Fibroblast of lung (primary cell): ENCODE data around the gene CALU. TPM values are rescaled to one million over a fixed set of nuclear protein-coding genes. Genes with fewer than 3 reads are reported as not detected.

Source experiments
- DNase-seq, 2 donors: peaks; one replicate each; pipeline versions ENCODE4 v3.0.0 to v3.0.0-alpha.2; 2010; ENCODE audit warnings: low read depth in 2 of 2
- H2AFZ ChIP-seq: 2 replicates; pipeline ENCODE4 v1.5.1; 2012; ENCODE audit warnings: low read length, control low read depth, inconsistent platforms
- H3K27ac ChIP-seq: 2 replicates; pipeline ENCODE4 v1.5.1; 2011; ENCODE audit warnings: low read length, control low read depth; ENCODE audit not compliant: insufficient read depth
- H3K27me3 ChIP-seq: 2 replicates; pipeline ENCODE4 v1.5.1; 2011; ENCODE audit warnings: mild to moderate bottlenecking, low read length; ENCODE audit not compliant: control insufficient read depth, insufficient read depth
- H3K36me3 ChIP-seq: 2 replicates; pipeline ENCODE4 v1.5.1; 2011; ENCODE audit warnings: low read length; ENCODE audit not compliant: control insufficient read depth, insufficient read depth
- H3K4me1 ChIP-seq: 2 replicates; pipeline ENCODE4 v1.5.1; 2011; ENCODE audit warnings: low read length; ENCODE audit not compliant: control insufficient read depth, insufficient read depth; ENCODE audit errors: extremely low read depth
- H3K4me2 ChIP-seq: 2 replicates; pipeline ENCODE4 v1.5.1; 2011; ENCODE audit warnings: low read length, control low read depth; ENCODE audit not compliant: insufficient read depth; ENCODE audit errors: extremely low read depth
- H3K4me3 ChIP-seq, 4 experiments: fragments of 200-600 bp in 1 of 4; sonication (generic) in 1 of 4; replicated peaks in 1 of 4; 2 replicates each; pipeline ENCODE4 v1.5.1; 2011 to 2016; ENCODE audit warnings: low read length in 4 of 4, low read depth in 3 of 4, mild to moderate bottlenecking in 3 of 4, control low read depth in 2 of 4, inconsistent platforms in 1 of 4, mixed read lengths in 1 of 4; ENCODE audit not compliant: insufficient read depth in 1 of 4; ENCODE audit errors: control extremely low read depth in 1 of 4
- H3K79me2 ChIP-seq: 2 replicates; pipeline ENCODE4 v1.5.1; 2012; ENCODE audit warnings: mild to moderate bottlenecking, low read length, inconsistent platforms; ENCODE audit not compliant: control insufficient read depth, insufficient read depth
- H3K9ac ChIP-seq: 2 replicates; pipeline ENCODE4 v1.5.1; 2011; ENCODE audit warnings: mild to moderate bottlenecking, low read length, control low read depth; ENCODE audit not compliant: insufficient read depth
- H3K9me3 ChIP-seq: 2 replicates; pipeline ENCODE4 v1.5.1; 2012; ENCODE audit warnings: low read depth, low read length; ENCODE audit not compliant: control insufficient read depth, insufficient read depth
- H4K20me1 ChIP-seq: 2 replicates; pipeline ENCODE4 v1.5.1; 2011; ENCODE audit warnings: low read length; ENCODE audit not compliant: control insufficient read depth, insufficient read depth; ENCODE audit errors: extremely low read depth
- EZH2 ChIP-seq: IDR thresholded peaks from 2 replicates; pipeline ENCODE4 v1.5.1; 2012; ENCODE audit warnings: low read length, control low read depth, mild to moderate bottlenecking; ENCODE audit errors: missing control alignments
- polyA plus RNA-seq, 2 donors: library from polyadenylated mRNA; depleted of rRNA in 1 of 2; stranded (reverse) in 1 of 2; unstranded in 1 of 2; fragments of >200 nt; gene quantifications; 2 replicates each; pipeline ENCODE4 v1.2.1, GENCODE V29; 2011 to 2012; ENCODE audit warnings: missing spikeins in 1 of 2
- total RNA-seq: library from RNA; depleted of rRNA; stranded (reverse); fragments of >200 nt; gene quantifications from 2 replicates; pipeline ENCODE4 v1.2.1, GENCODE V29; 2014
- TF ChIP-seq, protein P1 (sequence below), 2 donors: IDR thresholded peaks in 1 of 2; conservative IDR thresholded peaks in 1 of 2; 1 replicate in 1 of 2; 2 replicates in 1 of 2; pipeline ENCODE4 v1.5.1; 2011 to 2012; ENCODE audit warnings: low read length in 2 of 2, control low read depth in 1 of 2, inconsistent platforms in 1 of 2, low read depth in 1 of 2, mild to moderate bottlenecking in 1 of 2

Gene CALU
- total and polyA plus RNA-seq, 2 donors (not counting 1 experiment from before 2014, with no cell fraction given): 636 to 1,372 TPM

DNA sequence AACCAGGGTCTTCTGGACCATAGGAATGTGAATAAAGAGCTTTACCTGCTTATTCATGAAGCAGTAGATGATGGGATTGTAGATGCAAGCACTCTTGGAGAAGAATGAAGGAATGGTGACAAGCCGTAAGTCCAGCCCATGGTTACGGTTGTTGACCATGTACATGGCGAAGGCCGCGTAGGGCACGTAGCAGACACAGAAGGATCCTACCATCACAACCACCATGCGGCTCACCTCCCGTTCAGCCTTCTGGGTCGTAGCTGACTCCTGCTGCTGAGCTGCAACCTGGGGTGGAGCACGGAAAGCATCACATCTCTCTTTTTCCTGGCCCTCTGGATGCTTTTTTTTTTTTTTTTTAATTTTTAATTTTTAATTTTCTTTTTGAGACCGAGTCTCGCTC, 34.4 kb downstream of the CALU start:
- Histone ChIP-seq H3K4me1 (no peaks in the 10 kb centered on the region), H2AFZ (no peak overlapping the region), H3K4me3 (no peak overlapping the region), H3K36me3 (peaks cover 14% of the 10 kb centered on the region), H4K20me1 (no peaks in the 10 kb centered on the region), H3K27ac (no peak overlapping the region), H3K79me2 (no peaks in the 10 kb centered on the region), H3K4me2 (no peak overlapping the region), H3K9ac (no peak overlapping the region), H3K9me3 (no peaks in the 10 kb centered on the region), H3K27me3 (no peaks in the 10 kb centered on the region)
- no peak for DNase-seq
- no peak for TF ChIP-seq EZH2
- TF ChIP-seq, protein P1, sequence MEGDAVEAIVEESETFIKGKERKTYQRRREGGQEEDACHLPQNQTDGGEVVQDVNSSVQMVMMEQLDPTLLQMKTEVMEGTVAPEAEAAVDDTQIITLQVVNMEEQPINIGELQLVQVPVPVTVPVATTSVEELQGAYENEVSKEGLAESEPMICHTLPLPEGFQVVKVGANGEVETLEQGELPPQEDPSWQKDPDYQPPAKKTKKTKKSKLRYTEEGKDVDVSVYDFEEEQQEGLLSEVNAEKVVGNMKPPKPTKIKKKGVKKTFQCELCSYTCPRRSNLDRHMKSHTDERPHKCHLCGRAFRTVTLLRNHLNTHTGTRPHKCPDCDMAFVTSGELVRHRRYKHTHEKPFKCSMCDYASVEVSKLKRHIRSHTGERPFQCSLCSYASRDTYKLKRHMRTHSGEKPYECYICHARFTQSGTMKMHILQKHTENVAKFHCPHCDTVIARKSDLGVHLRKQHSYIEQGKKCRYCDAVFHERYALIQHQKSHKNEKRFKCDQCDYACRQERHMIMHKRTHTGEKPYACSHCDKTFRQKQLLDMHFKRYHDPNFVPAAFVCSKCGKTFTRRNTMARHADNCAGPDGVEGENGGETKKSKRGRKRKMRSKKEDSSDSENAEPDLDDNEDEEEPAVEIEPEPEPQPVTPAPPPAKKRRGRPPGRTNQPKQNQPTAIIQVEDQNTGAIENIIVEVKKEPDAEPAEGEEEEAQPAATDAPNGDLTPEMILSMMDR (conservative IDR thresholded peaks at IDR 0.05 in 1 of 2, IDR thresholded peaks at IDR 0.05 in 1 of 2; ENCODE audit: low read depth in 1 of 2, low read length in 2 of 2): no peak

DNA sequence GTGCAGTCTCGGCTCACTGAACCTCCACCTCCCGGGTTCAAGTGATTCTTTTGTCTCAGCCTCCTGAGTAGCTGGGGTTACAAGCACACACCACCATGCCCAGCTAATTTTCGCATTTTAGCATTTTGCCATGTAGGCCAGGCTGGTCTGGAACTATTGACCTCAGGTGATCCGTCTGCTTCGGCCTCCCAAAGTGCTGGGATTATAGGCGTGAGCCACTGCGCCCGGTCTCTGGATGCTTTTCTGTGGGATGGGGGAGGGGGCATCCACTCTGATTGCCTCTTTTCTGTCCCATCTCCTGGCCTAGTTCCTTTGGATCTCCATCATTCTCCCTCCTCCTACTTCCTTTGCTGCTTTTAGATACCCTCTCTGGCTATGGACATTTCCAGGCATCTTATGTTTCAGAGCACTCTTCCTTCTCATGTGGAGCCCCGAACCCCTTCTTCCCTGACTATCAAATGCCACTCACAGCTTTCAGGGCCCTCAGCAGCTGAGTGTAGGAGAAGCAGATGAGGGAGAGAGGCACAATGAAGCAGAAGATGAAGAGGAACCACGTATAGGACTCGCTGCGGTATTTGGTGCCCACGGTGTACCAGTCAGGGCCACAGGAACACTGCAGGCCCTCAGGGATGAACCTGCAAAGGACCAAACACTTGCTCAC, 35.0 kb downstream of the CALU start:
- TF ChIP-seq, protein P1 (conservative IDR thresholded peaks at IDR 0.05 in 1 of 2, IDR thresholded peaks at IDR 0.05 in 1 of 2; ENCODE audit: low read depth in 1 of 2, low read length in 2 of 2): no peak
- no peak for TF ChIP-seq EZH2

DNA sequence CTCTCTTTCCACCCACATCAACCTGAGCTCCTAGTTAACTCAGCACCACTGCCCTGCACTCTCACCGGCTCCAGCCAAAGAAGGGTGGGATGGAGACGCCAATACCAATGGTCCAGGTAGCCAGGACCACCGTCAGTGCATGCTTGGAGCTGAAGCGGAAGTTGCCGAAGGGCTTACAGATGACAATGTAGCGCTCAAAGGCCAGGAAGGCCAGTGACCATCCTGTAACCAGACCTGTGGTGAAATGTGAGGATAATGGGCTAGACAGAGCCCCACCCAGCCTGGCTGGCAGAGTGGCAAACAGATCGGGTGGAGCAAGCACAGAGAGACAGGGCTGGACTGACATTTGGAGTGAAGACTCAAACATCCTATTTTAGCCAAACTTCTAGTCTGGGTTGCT, 35.8 kb downstream of the CALU start:
- Histone ChIP-seq H2AFZ (no peak overlapping the region), H3K27ac (no peak overlapping the region), H3K4me2 (no peak overlapping the region), H3K9ac (no peak overlapping the region), H4K20me1 (no peaks in the 10 kb centered on the region), H3K79me2 (no peaks in the 10 kb centered on the region), H3K36me3 (peaks cover 11% of the 10 kb centered on the region), H3K9me3 (no peaks in the 10 kb centered on the region), H3K4me3 (no peak overlapping the region), H3K4me1 (no peaks in the 10 kb centered on the region), H3K27me3 (no peaks in the 10 kb centered on the region)
- DNase-seq: no peak
- TF ChIP-seq, protein P1 (conservative IDR thresholded peaks at IDR 0.05 in 1 of 2, IDR thresholded peaks at IDR 0.05 in 1 of 2; ENCODE audit: low read depth in 1 of 2, low read length in 2 of 2): no peak
- no peak for TF ChIP-seq EZH2

More for the DNA sequence above, 35.0 kb downstream of the CALU start:
- no peak overlapping the region for H3K4me2 ChIP-seq
- H3K79me2 ChIP-seq: no peaks in the 10 kb centered on the region
- no peak overlapping the region for H2AFZ ChIP-seq
- no peak for DNase-seq
- no peak overlapping the region for H3K9ac ChIP-seq
- no peaks in the 10 kb centered on the region for H3K27me3 ChIP-seq
- H3K36me3 ChIP-seq: peaks cover 14% of the 10 kb centered on the region
- no peak overlapping the region for H3K4me3 ChIP-seq
- H4K20me1 ChIP-seq: no peaks in the 10 kb centered on the region
- no peaks in the 10 kb centered on the region for H3K9me3 ChIP-seq
- no peak overlapping the region for H3K27ac ChIP-seq
- H3K4me1 ChIP-seq: no peaks in the 10 kb centered on the region
